SH-SY5Y (cell line): ENCODE data around the gene CASP10.

ENCODE experiments used
- GATA2 ChIP-seq: IDR thresholded peaks from 2 replicates; pipeline ENCODE4 v1.6.1; 2011; ENCODE audit warnings: mild to moderate bottlenecking, low read depth, low read length
- GATA3 ChIP-seq: IDR thresholded peaks from 2 replicates; pipeline ENCODE4 v1.6.1; 2011; ENCODE audit warnings: low read depth, mild to moderate bottlenecking, low read length, moderate library complexity

DNA sequence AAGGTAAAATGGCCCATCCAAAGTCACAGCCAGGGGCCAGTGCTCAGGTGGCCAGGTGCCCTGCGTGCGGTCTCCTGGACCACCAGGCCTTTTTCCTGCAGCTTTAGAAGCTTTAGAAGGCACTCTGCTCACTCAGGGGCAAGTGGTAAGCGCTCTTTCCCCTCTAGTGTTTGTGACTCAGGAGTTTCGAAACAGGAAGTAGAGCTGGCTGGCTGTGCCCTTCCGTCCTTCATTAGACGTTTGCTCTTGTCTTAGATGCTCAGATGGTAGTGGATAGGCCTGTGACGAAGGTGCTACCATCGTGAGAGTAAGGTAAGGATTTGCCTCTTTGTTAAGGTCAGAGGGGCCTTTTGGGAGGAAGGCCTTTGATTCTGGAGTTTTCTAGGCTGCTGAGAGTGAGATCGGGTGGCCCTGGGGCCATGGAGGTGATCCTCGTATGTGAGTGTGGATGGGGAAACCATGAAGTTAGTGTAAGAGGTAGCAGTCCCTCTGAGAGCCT, 77.4 kb downstream of the CASP10 start, which contains the start of gene CASP8:
- TF ChIP-seq GATA2 = no peak
- no peak for TF ChIP-seq GATA3
